Thymus (tissue), 11 donors: Measurements from ENCODE around the gene TCL1A. TPM values are rescaled to one million over a fixed set of nuclear protein-coding genes. Genes with fewer than 3 reads are reported as not detected.

Source experiments
- DNase-seq, 9 donors: peaks; one replicate each; pipeline ENCODE4 v3.0.0-alpha.2; 2013; ENCODE audit warnings: low spot score in 9 of 9, low read depth in 6 of 9, missing footprints in 1 of 9
- H3K27ac ChIP-seq, 2 donors: one replicate each; pipeline ENCODE4 v1.5.1; 2013; ENCODE audit warnings: control low read depth in 1 of 2, low read depth in 1 of 2, low read length in 1 of 2, mild to moderate bottlenecking in 1 of 2, moderate library complexity in 1 of 2
- H3K27me3 ChIP-seq, 2 donors: one replicate each; pipeline ENCODE4 v1.5.1; 2013; ENCODE audit warnings: low read length in 1 of 2; ENCODE audit not compliant: control insufficient read depth in 2 of 2, insufficient read depth in 1 of 2
- H3K36me3 ChIP-seq, 2 donors: one replicate each; pipeline ENCODE4 v1.5.1; 2013; ENCODE audit warnings: low read length in 1 of 2, mild to moderate bottlenecking in 1 of 2, moderate library complexity in 1 of 2; ENCODE audit not compliant: control insufficient read depth in 2 of 2, insufficient read depth in 2 of 2
- H3K4me1 ChIP-seq, 2 donors: one replicate each; pipeline ENCODE4 v1.5.1; 2013; ENCODE audit warnings: low read length in 2 of 2; ENCODE audit not compliant: control insufficient read depth in 2 of 2, insufficient read depth in 2 of 2
- H3K4me3 ChIP-seq, 2 donors: one replicate each; pipeline ENCODE4 v1.5.1; 2013; ENCODE audit warnings: low read length in 2 of 2, control low read depth in 1 of 2, mild to moderate bottlenecking in 1 of 2
- H3K9me3 ChIP-seq, 2 donors: one replicate each; pipeline ENCODE4 v1.5.1; 2013; ENCODE audit warnings: low read length in 1 of 2, mild to moderate bottlenecking in 1 of 2; ENCODE audit not compliant: control insufficient read depth in 2 of 2, insufficient read depth in 1 of 2
- WGBS: extraction: QIAGEN DNeasy Blood & Tissue Kit; methylation state at CpG from one replicate; pipeline ENCODE4 v1.1.7; 2013; 5-methylcytosine and 5-hydroxymethylcytosine counted together
- polyA plus RNA-seq: library from polyadenylated mRNA; stranded (reverse); fragments of 200-250 nt; gene quantifications from one replicate; pipeline ENCODE4 v1.2.3, GENCODE V29; 2013
- total RNA-seq: library from RNA; stranded (reverse); fragments of 120-200 nt; gene quantifications from one replicate; pipeline ENCODE4 v1.2.4, GENCODE V29; 2013
- donor health status: healthy.

The TCL1A gene
- total and polyA plus RNA-seq, 2 donors: 6.4 to 9.5 TPM

DNA sequence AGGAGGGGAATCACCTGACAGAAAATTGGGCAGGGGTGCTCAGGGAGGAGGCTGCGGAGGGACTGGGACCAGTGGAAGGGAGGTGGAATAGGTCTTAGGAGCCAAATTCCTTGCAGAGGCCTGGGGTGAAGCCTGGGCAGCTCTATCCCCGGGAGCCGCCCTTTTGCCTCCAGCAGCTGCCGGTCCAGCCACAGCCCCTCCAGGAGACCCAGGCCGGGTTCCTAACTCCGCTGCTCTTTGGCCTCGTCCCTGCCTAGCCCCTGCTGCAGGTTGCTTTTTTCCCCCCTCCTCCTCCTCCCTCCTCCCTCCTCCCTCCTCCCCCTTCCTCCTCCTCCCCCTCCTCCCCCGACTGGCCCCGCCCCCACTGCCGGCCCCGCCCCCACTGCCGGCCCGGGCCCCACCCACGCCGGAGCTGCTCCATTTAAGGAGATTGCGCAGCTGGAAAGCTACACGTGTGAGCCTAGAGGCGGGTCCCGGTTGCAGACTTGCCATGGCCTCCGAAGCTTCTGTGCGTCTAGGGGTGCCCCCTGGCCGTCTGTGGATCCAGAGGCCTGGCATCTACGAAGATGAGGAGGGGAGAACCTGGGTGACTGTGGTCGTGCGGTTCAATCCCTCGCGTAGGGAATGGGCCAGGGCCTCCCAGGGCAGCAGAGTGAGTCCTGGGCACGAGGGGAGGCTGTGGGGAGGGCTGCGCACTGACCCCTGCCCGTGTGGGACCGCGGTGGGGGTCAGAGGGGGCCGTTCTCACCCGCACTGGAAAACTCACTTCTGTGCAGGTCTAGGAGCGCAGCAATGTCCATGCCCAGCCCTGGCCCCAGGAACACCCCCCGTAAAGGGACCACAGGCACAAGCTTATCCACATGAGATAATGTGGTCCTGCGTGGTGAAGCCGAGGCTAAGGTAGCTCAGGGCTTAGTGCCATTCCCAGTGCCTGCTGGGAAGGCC lies 27.7 kb downstream of the TCL1A start, which contains the start of gene TCL1B:
Gene TCL1B (plus strand): TSS at position 449 of the 945 bp plus-strand sequence. CDS start 42 bp downstream, at position 491.
- H3K27me3 ChIP-seq: no peaks in the 10 kb centered on the region
- no peak within 1 kb of the TSS for H3K27ac ChIP-seq
- H3K9me3 ChIP-seq: no peaks in the 10 kb centered on the region
- no peaks in the 10 kb centered on the region for H3K4me1 ChIP-seq
- no peak for DNase-seq
- H3K4me3 ChIP-seq: no peak within 1 kb of the TSS
- WGBS: 89% methylated on average over 35 of the region's 38 CpGs
- no peaks in the 10 kb centered on the region for H3K36me3 ChIP-seq

DNA sequence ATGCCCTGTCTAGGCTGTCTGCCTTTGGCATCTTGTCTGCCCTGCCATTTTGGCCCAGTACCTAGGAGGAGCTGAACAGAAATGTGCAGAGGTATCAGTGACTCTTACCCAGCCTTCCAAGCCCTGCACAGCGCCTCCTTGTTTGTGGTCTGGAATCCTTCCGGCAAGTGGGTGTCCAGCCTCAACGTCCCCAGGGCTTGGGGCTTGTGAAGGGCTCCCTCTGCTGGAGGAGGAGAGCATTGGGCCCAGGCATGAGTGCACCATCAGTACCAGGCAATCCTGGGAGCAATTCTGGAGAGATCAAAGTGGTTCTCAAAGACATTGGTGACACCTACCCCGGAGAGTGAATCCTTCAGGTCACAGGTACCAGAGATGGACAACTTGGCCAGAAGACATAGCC lies 30.1 kb downstream of the TCL1A start:
- 49% methylated on average over 4 of the region's 4 CpGs for WGBS
- no peaks in the 10 kb centered on the region for H3K27me3 ChIP-seq
- no peak overlapping the region for H3K27ac ChIP-seq
- H3K9me3 ChIP-seq: no peaks in the 10 kb centered on the region
- no peak overlapping the region for H3K4me3 ChIP-seq
- DNase-seq: peak in 6 of 9 donors; percentile 1 to 33 (median 11)
- no peaks in the 10 kb centered on the region for H3K36me3 ChIP-seq
- no peaks in the 10 kb centered on the region for H3K4me1 ChIP-seq

DNA sequence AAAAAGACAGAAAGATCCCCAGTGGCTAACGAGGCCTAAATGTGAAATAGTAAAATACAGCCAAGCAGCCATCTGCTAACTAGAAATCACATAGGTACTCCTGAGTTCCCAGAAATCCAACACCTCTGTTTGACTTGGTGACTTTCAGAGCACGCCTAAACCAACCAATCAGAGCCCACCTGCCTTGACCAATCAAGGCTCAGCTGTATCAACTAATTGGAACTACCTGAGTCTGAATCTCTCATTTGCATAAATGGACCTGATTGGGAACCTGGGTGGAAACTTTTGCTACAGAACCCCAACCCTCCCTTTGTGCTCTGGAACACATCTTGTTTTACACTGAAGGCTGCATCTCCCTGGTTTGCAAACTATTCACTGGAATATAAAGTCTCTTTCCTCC lies 32.8 kb downstream of the TCL1A start:
- Histone ChIP-seq H3K27ac (no peak overlapping the region), H3K36me3 (no peaks in the 10 kb centered on the region), H3K4me1 (no peaks in the 10 kb centered on the region), H3K9me3 (no peaks in the 10 kb centered on the region), H3K27me3 (no peaks in the 10 kb centered on the region), H3K4me3 (no peak overlapping the region)
- WGBS: 80% methylated on average over 2 of the region's 2 CpGs
- DNase-seq: no peak

DNA sequence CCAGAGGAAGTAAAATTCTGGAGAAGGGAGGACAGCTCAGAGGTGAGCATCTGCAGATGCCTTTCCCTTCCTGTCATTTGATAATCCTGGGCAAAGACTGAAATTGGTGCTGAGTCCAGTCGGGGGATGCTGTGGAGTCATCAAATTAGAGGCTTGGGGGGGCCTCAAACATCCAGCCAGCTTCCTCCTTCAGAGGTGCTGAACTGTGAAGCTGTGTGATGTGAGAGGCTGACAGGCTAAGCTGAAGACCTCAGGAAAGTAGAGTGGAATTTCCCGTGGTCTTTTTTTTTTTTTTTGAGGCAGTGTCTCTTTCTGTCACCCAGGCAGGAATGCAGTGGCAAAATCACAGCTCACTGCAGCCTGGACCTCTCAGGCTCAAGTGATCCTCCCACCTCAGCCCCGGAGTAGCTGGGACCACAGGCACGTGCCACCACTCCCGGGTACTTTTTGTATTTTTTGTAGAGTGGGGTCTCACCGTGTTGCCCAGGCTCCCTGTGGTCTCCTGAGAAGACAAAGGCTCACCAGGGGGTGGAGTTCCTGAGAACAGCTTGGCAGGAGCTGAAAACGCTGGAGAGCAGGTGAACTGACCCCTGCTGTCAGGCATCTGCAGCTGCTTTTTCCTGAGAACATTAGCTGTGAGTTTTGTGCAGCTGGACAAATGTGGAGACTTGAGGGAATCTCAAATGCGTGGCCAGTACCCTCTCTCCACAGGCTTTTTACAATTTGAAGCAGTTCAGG lies 33.8 kb downstream of the TCL1A start:
- Histone ChIP-seq H3K27ac (no peak overlapping the region), H3K4me1 (no peaks in the 10 kb centered on the region), H3K9me3 (no peaks in the 10 kb centered on the region), H3K36me3 (no peaks in the 10 kb centered on the region), H3K27me3 (no peaks in the 10 kb centered on the region), H3K4me3 (no peak overlapping the region)
- WGBS: 42% methylated on average over 8 of the region's 8 CpGs
- DNase-seq: no peak

DNA sequence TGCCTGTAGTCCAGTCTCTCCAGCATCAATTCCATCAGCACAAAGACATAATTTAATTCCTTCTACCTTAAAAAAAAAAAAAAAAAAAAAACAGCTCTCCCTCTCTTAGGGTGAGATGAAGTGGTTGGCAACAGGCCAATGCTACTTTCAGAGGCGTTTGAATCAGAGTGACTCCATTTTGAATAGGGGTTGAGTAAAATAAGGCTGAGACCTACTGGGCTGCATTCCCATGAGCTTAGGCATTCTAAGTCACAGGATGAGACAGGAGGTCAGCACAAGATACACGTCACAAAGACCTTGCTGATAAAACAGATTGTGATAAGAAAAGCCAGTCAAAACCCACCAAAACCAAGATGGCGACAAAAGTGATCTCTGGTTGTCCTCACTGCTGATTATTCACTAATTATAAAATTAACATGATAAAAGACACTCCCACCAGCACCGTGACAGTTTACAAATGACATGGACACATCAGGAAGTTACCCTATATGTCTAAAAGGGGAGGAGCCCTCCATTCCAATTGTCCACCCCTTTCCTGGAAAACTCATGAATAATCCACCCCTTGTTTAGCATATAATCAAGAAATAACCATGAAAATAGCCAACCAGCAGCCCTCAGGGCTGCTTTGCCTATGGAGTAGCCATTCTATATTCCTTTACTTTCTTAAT lies 34.6 kb downstream of the TCL1A start:
- Histone ChIP-seq H3K4me3 (no peak overlapping the region), H3K27me3 (no peaks in the 10 kb centered on the region), H3K36me3 (no peaks in the 10 kb centered on the region), H3K4me1 (no peaks in the 10 kb centered on the region), H3K9me3 (no peaks in the 10 kb centered on the region), H3K27ac (no peak overlapping the region)
- 93% methylated on average over 4 of the region's 4 CpGs for WGBS
- no peak for DNase-seq

DNA sequence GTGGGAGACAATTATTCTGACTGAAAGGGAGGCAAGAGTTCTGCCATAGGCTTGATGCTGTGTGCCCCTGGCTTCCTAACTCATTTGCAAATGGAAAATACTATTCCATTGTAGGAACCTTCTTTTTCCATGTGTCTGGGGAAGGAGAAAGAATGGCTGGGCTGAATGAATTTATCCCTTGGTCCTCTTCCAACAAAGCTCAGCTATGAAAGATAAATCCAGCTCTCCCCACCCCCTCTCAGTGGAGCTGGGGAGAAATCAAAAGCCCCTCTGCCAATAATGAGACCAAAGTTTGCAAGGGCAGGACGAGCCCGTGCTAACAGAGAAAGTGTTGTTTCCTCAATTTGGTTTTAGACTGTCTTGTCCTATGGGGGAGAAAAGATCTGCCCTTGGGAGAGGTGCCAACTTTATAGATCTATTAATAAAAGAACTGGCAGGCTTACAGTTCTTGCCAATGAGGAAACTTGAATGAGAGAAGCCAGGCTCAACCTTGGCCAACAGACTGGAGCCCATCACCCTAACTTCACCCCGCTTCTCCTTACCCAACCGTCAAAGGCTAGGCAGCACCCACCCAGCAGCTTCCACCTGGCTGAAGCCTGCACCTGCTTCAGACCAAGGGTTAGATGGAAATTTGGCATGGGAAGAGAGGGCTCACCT lies 36.6 kb downstream of the TCL1A start:
- Histone ChIP-seq H3K4me3 (no peak overlapping the region), H3K27me3 (no peaks in the 10 kb centered on the region), H3K4me1 (no peaks in the 10 kb centered on the region), H3K27ac (no peak overlapping the region), H3K9me3 (no peaks in the 10 kb centered on the region), H3K36me3 (no peaks in the 10 kb centered on the region)
- WGBS: 93% methylated on average over 4 of the region's 4 CpGs
- no peak for DNase-seq

DNA sequence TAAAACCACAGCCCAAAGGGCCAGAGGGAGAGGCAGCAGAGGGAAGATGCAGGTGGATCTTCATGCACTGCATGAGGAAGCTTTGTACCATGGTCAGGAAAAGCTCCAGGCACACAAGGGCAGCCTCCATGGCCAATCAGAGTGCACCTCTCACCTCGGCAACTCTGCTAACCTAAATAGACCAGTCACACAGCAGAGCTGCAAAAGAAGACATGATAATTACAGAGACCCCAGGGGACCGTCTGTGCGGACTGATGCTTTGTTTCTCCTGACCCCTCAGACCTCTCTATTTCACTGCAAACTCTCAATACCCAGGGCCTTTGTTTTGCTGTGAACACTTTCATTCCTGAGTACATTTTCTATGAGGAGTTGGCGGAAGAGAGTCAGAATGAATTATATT lies 38.4 kb downstream of the TCL1A start:
- H3K36me3 ChIP-seq: no peaks in the 10 kb centered on the region
- no peaks in the 10 kb centered on the region for H3K9me3 ChIP-seq
- H3K27me3 ChIP-seq: no peaks in the 10 kb centered on the region
- no peak overlapping the region for H3K4me3 ChIP-seq
- no peak for DNase-seq
- H3K4me1 ChIP-seq: no peaks in the 10 kb centered on the region
- WGBS: 77% methylated on average over 4 of the region's 4 CpGs
- H3K27ac ChIP-seq: no peak overlapping the region

DNA sequence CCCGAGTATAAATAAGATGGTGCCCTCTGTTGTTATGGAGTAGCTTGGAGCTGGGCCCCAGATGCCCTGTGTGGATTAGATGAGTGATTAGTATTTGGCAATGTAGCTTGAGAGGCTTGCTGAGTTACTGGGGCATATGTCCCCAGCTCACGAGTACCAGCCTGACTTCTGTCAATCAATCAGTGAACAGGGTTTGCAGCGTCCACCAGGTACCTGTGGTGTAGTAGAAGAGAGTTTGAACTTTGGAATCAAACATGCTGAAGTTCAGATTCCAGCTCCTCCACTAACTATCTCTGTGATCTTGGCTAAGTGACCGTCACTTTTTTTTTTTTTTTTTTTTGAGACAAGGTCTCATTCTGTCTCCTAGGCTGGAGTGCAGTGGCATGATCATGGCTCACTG lies 39.3 kb downstream of the TCL1A start:
- Histone ChIP-seq H3K9me3 (no peaks in the 10 kb centered on the region), H3K27me3 (no peaks in the 10 kb centered on the region), H3K27ac (no peak overlapping the region), H3K4me1 (no peaks in the 10 kb centered on the region), H3K4me3 (no peak overlapping the region), H3K36me3 (no peaks in the 10 kb centered on the region)
- 91% methylated on average over 4 of the region's 4 CpGs for WGBS
- DNase-seq: no peak
